Endothelial cell of umbilical vein (primary cell): Measurements from ENCODE around the gene CSPG5. TPM values are rescaled to one million over a fixed set of nuclear protein-coding genes. Genes with fewer than 3 reads are reported as not detected.

Source experiments
- BruUV-seq: library from RNA; stranded (reverse); fragments of 400-500 nt; replicated peaks from 2 replicates; lab custom pipeline; 2021; lab: Mats Ljungman, UMichigan
- CTCF ChIA-PET: fragments of 300-600, 350-600 bp; sonication (Branson Sonifier 250); formaldehyde crosslinking; loops from one replicate; lab custom pipeline; 2021; ENCODE audit warnings: antibody characterized with exemption, inconsistent platforms; lab: Charles Lee
- POLR2A ChIA-PET: fragments of 300-600, 350-600 bp; sonication (Branson Sonifier 250); formaldehyde crosslinking; loops from one replicate; lab custom pipeline; 2021; ENCODE audit warnings: antibody characterized with exemption, inconsistent platforms; lab: Charles Lee
- DNase-seq: peaks from one replicate; pipeline ENCODE4 v3.0.0-alpha.2; 2011; ENCODE audit warnings: low read depth, low spot score
- FAIRE-seq: peaks from 2 replicates; lab custom pipeline; 2011; peaks lifted over from hg19 to GRCh38; lab: Jason Lieb, UNC
- H2AFZ ChIP-seq: 2 replicates; pipeline ENCODE4 v1.6.0; 2012; ENCODE audit warnings: low read depth, low read length, control low read depth, inconsistent platforms
- H3K27ac ChIP-seq: 2 replicates; pipeline ENCODE4 v1.5.1; 2011; ENCODE audit warnings: low read depth, mild to moderate bottlenecking, control low read depth, low read length, moderate library complexity; ENCODE audit not compliant: insufficient read depth
- H3K27me3 ChIP-seq, 2 experiments: 2 replicates each; pipeline versions ENCODE4 v1.6.0 to v1.6.1; 2011; ENCODE audit warnings: low read length in 2 of 2, mixed read lengths in 1 of 2; ENCODE audit not compliant: control insufficient read depth in 2 of 2, insufficient read depth in 2 of 2
- H3K36me3 ChIP-seq, 2 experiments: 2 replicates in 1 of 2; 3 replicates in 1 of 2; pipeline ENCODE4 v1.5.1; 2011; ENCODE audit warnings: low read length in 2 of 2, mild to moderate bottlenecking in 1 of 2, moderate library complexity in 1 of 2; ENCODE audit not compliant: control insufficient read depth in 2 of 2, insufficient read depth in 2 of 2; ENCODE audit errors: extremely low read depth in 1 of 2
- H3K4me1 ChIP-seq: 3 replicates; pipeline ENCODE4 v1.5.1; 2011; ENCODE audit warnings: mild to moderate bottlenecking, low read length; ENCODE audit not compliant: control insufficient read depth, insufficient read depth; ENCODE audit errors: extremely low read depth
- H3K4me2 ChIP-seq: 2 replicates; pipeline ENCODE4 v1.6.1; 2011; ENCODE audit warnings: low read length, control low read depth, mixed read lengths; ENCODE audit not compliant: insufficient read depth
- H3K4me3 ChIP-seq, 3 experiments: fragments of 200-600 bp in 1 of 3; sonication (generic), shearing (Covaris generic) in 1 of 3; replicated peaks in 1 of 3; 2 replicates each; pipeline ENCODE4 v1.5.1; 2011 to 2016; ENCODE audit warnings: control low read depth in 3 of 3, low read length in 3 of 3, mild to moderate bottlenecking in 2 of 3, inconsistent platforms in 1 of 3, low read depth in 1 of 3, moderate library complexity in 1 of 3; ENCODE audit not compliant: insufficient read depth in 1 of 3
- H3K79me2 ChIP-seq: 2 replicates; pipeline ENCODE4 v1.6.0; 2012; ENCODE audit warnings: low read length, inconsistent platforms; ENCODE audit not compliant: control insufficient read depth, insufficient read depth
- H3K9ac ChIP-seq: replicated peaks from 2 replicates; pipeline ENCODE3; 2011; ENCODE audit warnings: low read length, control low read depth; ENCODE audit not compliant: insufficient read depth; ENCODE audit errors: extremely low read depth
- H3K9me1 ChIP-seq: replicated peaks from 3 replicates; pipeline ENCODE4 v1.6.0; 2011; ENCODE audit warnings: mild to moderate bottlenecking, low read length; ENCODE audit not compliant: control insufficient read depth, insufficient read depth; ENCODE audit errors: extremely low read depth
- H3K9me3 ChIP-seq: replicated peaks from 2 replicates; pipeline ENCODE4 v1.5.1; 2012; ENCODE audit warnings: low read length, inconsistent platforms; ENCODE audit not compliant: control insufficient read depth, insufficient read depth
- H4K20me1 ChIP-seq: replicated peaks from 2 replicates; pipeline ENCODE3; 2011; ENCODE audit warnings: mild to moderate bottlenecking, low read length; ENCODE audit not compliant: control insufficient read depth, insufficient read depth; ENCODE audit errors: extremely low read depth
- CTCF ChIP-seq, 2 donors: IDR thresholded peaks; 1 replicate in 1 of 2; 2 replicates in 1 of 2; pipeline ENCODE4 v1.5.1; 2011; ENCODE audit warnings: low read length in 2 of 2, mild to moderate bottlenecking in 2 of 2, moderate library complexity in 2 of 2, control low read depth in 1 of 2, inconsistent platforms in 1 of 2, low read depth in 1 of 2; ENCODE audit not compliant: insufficient read depth in 1 of 2; ENCODE audit errors: extremely low read depth in 1 of 2
- GATA2 ChIP-seq: IDR thresholded peaks from 2 replicates; pipeline ENCODE4 v1.7.0; 2011; ENCODE audit warnings: low read depth, mild to moderate bottlenecking, moderate library complexity, mixed read lengths, low read length; ENCODE audit not compliant: insufficient read length, insufficient read depth
- JUN ChIP-seq: IDR thresholded peaks from 2 replicates; pipeline ENCODE4 v1.6.1; 2011; ENCODE audit warnings: borderline replicate concordance, low read depth; ENCODE audit not compliant: insufficient read length, insufficient read depth
- MYC ChIP-seq: IDR thresholded peaks from one replicate; pipeline ENCODE4 v1.6.1; 2011; ENCODE audit warnings: mild to moderate bottlenecking, low read depth, low read length
- dilution Hi-C: fragments of 300-500 bp; cut with MboI; formaldehyde crosslinking; loops from one replicate; pipeline ENCODE4 v1.15.0; 2019; ENCODE audit warnings: low sequenced_read_pairs; ENCODE audit not compliant: extremely low pct_ligation_motif_present
- intact Hi-C: fragments of 100-400 bp; cut with micrococcal nuclease; formaldehyde crosslinking; loops from one replicate; pipeline ENCODE4 v1.10.0; 2022
- polyA plus RNA-seq, 4 experiments: library from polyadenylated mRNA; depleted of rRNA in 3 of 4; stranded (reverse) in 3 of 4; unstranded in 1 of 4; fragments of >200 nt; gene quantifications; 2 replicates each; pipeline versions ENCODE4 v1.2.1 to v1.2.3, GENCODE V29; 2011 to 2012; ENCODE audit warnings: missing spikeins in 1 of 4
- total RNA-seq: library from RNA; stranded (reverse); gene quantifications from 2 replicates; pipeline ENCODE4 v1.2.3, GENCODE V29; 2021

Gene CSPG5
- total and polyA plus RNA-seq, 2 donors (not counting 3 experiments of a cell fraction or from before 2014, with no cell fraction given): 0.32 to 0.55 TPM

DNA sequence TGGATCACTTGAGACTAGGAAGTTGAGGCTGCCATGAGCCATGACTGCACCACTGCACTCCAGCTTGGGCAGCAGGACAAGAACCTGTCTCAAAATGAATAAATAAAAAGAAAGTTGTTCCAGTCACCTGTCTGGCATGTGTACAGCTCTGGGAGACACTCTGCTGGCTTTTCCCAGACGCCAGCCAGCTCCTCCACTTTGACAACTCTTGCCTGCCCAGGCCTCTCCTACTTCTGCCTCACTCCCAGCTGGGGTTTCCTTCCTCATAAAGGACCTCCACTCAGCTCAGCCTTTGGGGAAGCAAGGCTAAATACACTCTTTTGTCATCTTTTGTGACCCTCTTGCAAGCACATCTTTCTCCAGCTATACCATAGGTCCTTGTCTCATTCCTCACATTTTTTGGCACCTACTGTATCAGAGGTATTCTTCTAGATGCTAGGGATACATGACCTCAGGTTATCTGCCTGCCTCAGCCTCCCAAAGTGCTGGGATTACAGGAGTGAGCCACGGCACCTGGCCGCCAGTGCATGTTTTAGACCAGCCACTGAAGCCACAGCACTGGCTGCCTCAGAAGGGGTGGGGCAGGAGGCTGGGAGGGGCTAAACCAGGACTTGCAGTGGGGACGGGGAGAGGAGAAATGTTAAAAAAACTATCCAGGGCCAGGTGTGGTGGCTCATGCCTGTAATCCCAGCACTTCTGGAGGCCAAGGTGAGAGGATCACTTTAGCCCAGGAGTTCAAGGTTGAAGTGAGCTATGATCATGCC is 55.2 kb downstream of the CSPG5 start:
- no peak for DNase-seq
- Histone ChIP-seq H3K4me3 (no peak overlapping the region), H4K20me1 (no peaks in the 10 kb centered on the region), H2AFZ (no peak overlapping the region), H3K9me3 (no peaks in the 10 kb centered on the region), H3K4me1 (no peaks in the 10 kb centered on the region), H3K9me1 (no peaks in the 10 kb centered on the region), H3K27me3 (no peaks in the 10 kb centered on the region), H3K9ac (no peak overlapping the region), H3K36me3 (no peaks in the 10 kb centered on the region), H3K4me2 (no peak overlapping the region), H3K27ac (no peak overlapping the region), H3K79me2 (no peaks in the 10 kb centered on the region)
- intact Hi-C loops (loop anchor here (5.0 kb wide), 1 partner anchor 54 kb away; the partner anchor contains the start of gene CSPG5), dilution Hi-C loops (no loop called here)
- no TSS peak for BruUV-seq
- no peak for TF ChIP-seq GATA2
- no peak for TF ChIP-seq CTCF (IDR thresholded peaks at IDR 0.05; ENCODE audit: extremely low read depth in 1 of 2, insufficient read depth in 1 of 2, low read depth in 1 of 2, low read length in 2 of 2)
- no peak for TF ChIP-seq JUN
- no peak for TF ChIP-seq MYC
- no peak for FAIRE-seq
- ChIA-PET CTCF (interaction anchor here (0.8 to 3.8 kb wide), 10 partner anchors 10 to 671 kb away, joined by 3 to 99 read pairs (median 8); no protein-coding TSS in a partner anchor), POLR2A (no interaction called here)
